MCF 10A (cell line): ENCODE results near the gene CORO6. TPM values are rescaled to one million over a fixed set of nuclear protein-coding genes. Genes with fewer than 3 reads are reported as not detected.

Source experiments
- BruUV-seq: library from RNA; stranded (reverse); fragments of 400-500 nt; replicated peaks from 2 replicates; lab custom pipeline; 2021; lab: Mats Ljungman, UMichigan
- CTCF ChIA-PET: fragments of 300-600 bp; sonication (Branson Sonifier 250); formaldehyde crosslinking; extraction: SDS; loops from one replicate; lab custom pipeline; 2021; ENCODE audit warnings: antibody characterized with exemption, inconsistent platforms; lab: Yijun Ruan, JAX
- POLR2A ChIA-PET: fragments of 300-600, 350-650 bp; sonication (Branson Sonifier 250); formaldehyde crosslinking; extraction: SDS; loops from one replicate; lab custom pipeline; 2020; ENCODE audit warnings: antibody characterized with exemption, inconsistent platforms; lab: Yijun Ruan, JAX
- DNase-seq: peaks from one replicate; pipeline ENCODE4 v3.0.0-alpha.2; 2018; ENCODE audit not compliant: unreplicated experiment
- H3K27ac Mint-ChIP-seq: one replicate; pipeline ENCODE4 v1.8.0; 2022; ENCODE audit warnings: mild to moderate bottlenecking, low read depth, mixed read lengths; ENCODE audit not compliant: unreplicated experiment
- H3K27me3 Mint-ChIP-seq: one replicate; pipeline ENCODE4 v1.8.0; 2022; ENCODE audit warnings: mixed read lengths; ENCODE audit not compliant: insufficient read depth, unreplicated experiment
- H3K36me3 Mint-ChIP-seq: one replicate; pipeline ENCODE4 v1.8.0; 2022; ENCODE audit warnings: mild to moderate bottlenecking, moderate library complexity, mixed read lengths; ENCODE audit not compliant: insufficient read depth, unreplicated experiment
- H3K4me1 Mint-ChIP-seq: one replicate; pipeline ENCODE4 v1.8.0; 2022; ENCODE audit warnings: mixed read lengths; ENCODE audit not compliant: insufficient read depth, unreplicated experiment
- H3K4me3 Mint-ChIP-seq: one replicate; pipeline ENCODE4 v1.8.0; 2022; ENCODE audit warnings: mild to moderate bottlenecking, moderate library complexity, mixed read lengths; ENCODE audit not compliant: unreplicated experiment
- H3K9me3 Mint-ChIP-seq: one replicate; pipeline ENCODE4 v1.8.0; 2022; ENCODE audit warnings: mixed read lengths; ENCODE audit not compliant: unreplicated experiment
- CTCF ChIP-seq: fragments of 200-600 bp; IDR thresholded peaks from one replicate; pipeline ENCODE4 v1.8.0; 2022; ENCODE audit warnings: antibody characterized with exemption, mild to moderate bottlenecking; ENCODE audit not compliant: unreplicated experiment
- intact Hi-C: fragments of 100-400 bp; cut with micrococcal nuclease; formaldehyde crosslinking; loops from 2 replicates; pipeline ENCODE4 v1.14.1; 2022
- total RNA-seq: library from RNA; stranded (reverse); gene quantifications from 2 replicates; pipeline ENCODE4 v1.2.3, GENCODE V29; 2022

CORO6 gene
- total RNA-seq, 1 experiment from 2014 or later, result 1.6 TPM

GRCh38 chr17:29595943-29596774 is 26.6 kb downstream of the CORO6 start:
- no peaks in the 10 kb centered on the region for H3K4me1 Mint-ChIP-seq
- H3K36me3 Mint-ChIP-seq, result no peaks in the 10 kb centered on the region
- no peak overlapping the region for H3K4me3 Mint-ChIP-seq
- POLR2A ChIA-PET, result no interaction called here
- H3K9me3 Mint-ChIP-seq, result no peaks in the 10 kb centered on the region
- CTCF ChIA-PET, result no interaction called here
- no peaks in the 10 kb centered on the region for H3K27me3 Mint-ChIP-seq
- no TSS peak for BruUV-seq
- DNase-seq, result no peak
- no peak overlapping the region for H3K27ac Mint-ChIP-seq
- TF ChIP-seq CTCF, result no peak
- intact Hi-C loops, result no loop called here

- no peak for DNase-seq
- CTCF ChIA-PET, result interaction anchor here (1.2 to 5.0 kb wide), 4 partner anchors 12 to 24 kb away, joined by 3 to 57 read pairs (median 4); partner anchors contain the start of genes ABHD15 and TP53I13
- H3K4me1 Mint-ChIP-seq, result peaks cover 4% of the 10 kb centered on the region
Observed at GRCh38 chr17:29595107-29595942, 27.4 kb downstream of the CORO6 start.

GRCh38 chr17:29594519-29595090 is 28.1 kb downstream of the CORO6 start:
- Mint-ChIP-seq H3K27me3 (no peaks in the 10 kb centered on the region), H3K9me3 (no peaks in the 10 kb centered on the region), H3K4me3 (peak overlapping the region; percentile 82), H3K36me3 (peaks cover 7% of the 10 kb centered on the region), H3K4me1 (peaks cover 12% of the 10 kb centered on the region), H3K27ac (no peak overlapping the region)
- no peak for TF ChIP-seq CTCF
- POLR2A ChIA-PET, result interaction anchor here (1.0 to 4.8 kb wide), 5 partner anchors 13 to 45 kb away, joined by 3 to 43 read pairs (median 11); partner anchors contain the start of genes ABHD15 and TP53I13
- DNase-seq, result no peak
- intact Hi-C loops, result no loop called here
- CTCF ChIA-PET, result interaction anchor here (1.0 to 5.0 kb wide), 6 partner anchors 12 to 55 kb away, joined by 3 to 57 read pairs (median 4); partner anchors contain the start of genes ABHD15 and TP53I13
- BruUV-seq, result TSS peak; percentile 19

More at GRCh38 chr17:29595107-29595942, 27.4 kb downstream of the CORO6 start:
- Mint-ChIP-seq H3K27me3 (no peaks in the 10 kb centered on the region), H3K36me3 (peaks cover 2% of the 10 kb centered on the region), H3K9me3 (no peaks in the 10 kb centered on the region), H3K4me3 (peak overlapping the region; percentile 82), H3K27ac (no peak overlapping the region)
- intact Hi-C loops, result no loop called here
- no TSS peak for BruUV-seq
- POLR2A ChIA-PET, result interaction anchor here (1.2 to 4.8 kb wide), 3 partner anchors 14 to 45 kb away, joined by 6 to 32 read pairs (median 11); no protein-coding TSS in a partner anchor
- TF ChIP-seq CTCF, result no peak
